Endometrial microvascular endothelial cells (primary cell): Measurements from ENCODE around the gene LHFPL3. TPM values are rescaled to one million over a fixed set of nuclear protein-coding genes. Genes with fewer than 3 reads are reported as not detected.
"Not testable (repeated sequence)": the region's sequence is repeated elsewhere in the genome, so short reads cannot be mapped to it uniquely, and the experiment has no call there.

Experiments
- in situ Hi-C: cut with HindIII; loops from 2 replicates; pipeline ENCODE4 v1.10.0; 2017; ENCODE audit warnings: low sequenced_read_pairs, low pct_unique_long_range_greater_than_20kb; ENCODE audit errors: inconsistent ontology term
- total RNA-seq: library from RNA; depleted of rRNA; stranded (reverse); fragments of >200 nt; gene quantifications from one replicate; pipeline ENCODE4 v1.2.3, GENCODE V29; 2015; ENCODE audit errors: inconsistent ontology term

The LHFPL3 gene
- total RNA-seq: not detected

GRCh38 chr7:104328296-104328969 is at the start of gene LHFPL3:
Gene LHFPL3 (plus strand): TSS chr7:104328603.
- in situ Hi-C loops: no loop called here

DNA sequence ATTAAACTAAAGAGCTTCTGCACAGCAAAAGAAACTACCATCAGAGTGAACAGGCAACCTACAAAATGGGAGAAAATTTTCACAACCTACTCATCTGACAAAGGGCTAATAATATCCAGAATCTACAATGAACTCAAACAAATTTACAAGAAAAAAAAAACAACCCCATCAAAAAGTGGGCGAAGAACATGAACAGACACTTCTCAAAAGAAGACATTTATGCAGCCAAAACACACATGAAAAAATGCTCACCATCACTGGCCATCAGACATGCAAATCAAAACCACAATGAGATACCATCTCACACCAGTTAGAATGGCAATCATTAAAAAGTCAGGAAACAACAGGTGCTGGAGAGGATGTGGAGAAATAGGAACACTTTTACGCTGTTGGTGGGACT is 46.7 kb upstream of the LHFPL3 start:
- in situ Hi-C loops: not testable (repeated sequence)

GRCh38 chr7:104286839-104287238 is 41.6 kb upstream of the LHFPL3 start:
- in situ Hi-C loops: no loop called here

DNA sequence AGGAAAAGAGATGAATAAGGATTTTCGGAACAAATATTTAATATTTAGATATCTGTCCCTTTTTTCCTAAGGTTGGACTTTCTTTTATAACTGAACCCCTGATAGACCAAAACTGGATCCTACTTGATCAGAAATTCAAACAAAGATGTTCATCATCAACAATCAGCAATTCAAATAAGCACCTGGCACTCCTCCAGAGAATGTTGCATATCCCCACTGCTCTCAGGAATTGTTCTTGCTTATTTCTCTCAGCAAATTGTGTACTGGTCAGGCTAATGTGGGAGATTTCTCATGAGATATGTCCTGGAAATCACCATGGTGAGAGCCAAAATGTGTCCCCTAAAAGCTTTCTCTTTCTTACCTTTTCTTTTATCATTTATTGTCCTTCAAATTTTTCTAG is 40.3 kb upstream of the LHFPL3 start:
- in situ Hi-C loops: no loop called here

- in situ Hi-C loops: no loop called here
These were observed 34.1 kb upstream of the LHFPL3 start for GRCh38 chr7:104294291-104294690.

DNA sequence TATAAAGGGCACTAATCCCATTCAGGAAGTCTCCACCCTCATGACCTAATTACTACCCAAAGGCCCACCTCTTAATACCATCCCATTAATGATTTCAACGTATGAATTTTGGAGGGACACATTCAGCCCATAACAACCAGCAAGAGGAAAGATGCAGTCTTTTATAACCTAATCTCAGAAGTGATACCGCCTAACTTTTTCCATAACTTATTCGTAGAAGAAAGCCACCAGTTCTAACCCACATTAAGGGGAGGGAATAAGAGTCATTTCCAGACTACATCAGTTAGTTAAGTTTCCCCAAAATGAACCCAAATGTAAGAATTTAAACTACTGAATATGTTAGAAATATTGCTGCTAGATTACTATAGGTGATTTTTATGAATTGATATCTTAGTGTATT is 32.1 kb upstream of the LHFPL3 start:
- in situ Hi-C loops: no loop called here

DNA sequence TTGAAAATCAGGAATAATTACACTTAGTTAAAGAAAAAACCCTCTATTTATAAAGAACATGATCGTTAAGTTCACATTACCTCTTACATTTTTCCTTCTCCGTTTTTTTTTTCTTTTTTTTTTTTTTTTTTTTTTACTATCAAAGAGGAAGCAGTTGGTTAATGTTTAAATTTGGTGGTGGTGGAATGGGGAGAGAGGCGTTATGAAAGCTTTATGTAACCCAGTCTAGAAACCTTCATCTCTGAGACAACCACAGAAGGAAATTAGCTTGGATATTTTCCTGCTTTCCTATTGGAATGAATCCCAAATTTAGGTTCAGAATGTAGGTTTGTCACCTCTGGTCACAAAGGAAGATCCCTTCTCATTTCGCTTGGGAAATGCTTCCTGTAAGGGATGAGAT is 31.5 kb upstream of the LHFPL3 start:
- in situ Hi-C loops: no loop called here

DNA sequence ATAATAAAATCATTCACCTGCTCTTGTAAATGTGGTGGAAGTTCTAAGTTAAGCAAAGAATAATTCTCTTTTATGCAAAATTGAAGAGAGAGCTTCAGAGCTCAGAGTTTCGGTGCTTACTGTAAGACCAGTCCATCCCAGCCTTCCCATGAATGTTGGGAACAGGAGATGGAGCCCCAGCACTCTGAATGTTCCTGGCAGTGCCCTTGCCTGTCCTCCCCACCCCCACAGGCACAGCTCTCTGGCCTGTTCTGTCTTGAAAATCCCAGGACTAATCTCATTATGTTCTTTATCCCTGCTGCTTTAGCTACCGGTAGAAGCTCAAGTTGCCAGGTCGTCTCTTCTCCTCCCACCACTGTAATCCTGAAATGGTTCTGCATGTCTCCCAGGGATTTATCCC is 29.1 kb upstream of the LHFPL3 start:
- in situ Hi-C loops: no loop called here

- in situ Hi-C loops: no loop called here
These were observed 28.6 kb upstream of the LHFPL3 start for GRCh38 chr7:104299777-104300176.

- in situ Hi-C loops: no loop called here
These were observed 21.6 kb upstream of the LHFPL3 start for GRCh38 chr7:104306793-104307192.

DNA sequence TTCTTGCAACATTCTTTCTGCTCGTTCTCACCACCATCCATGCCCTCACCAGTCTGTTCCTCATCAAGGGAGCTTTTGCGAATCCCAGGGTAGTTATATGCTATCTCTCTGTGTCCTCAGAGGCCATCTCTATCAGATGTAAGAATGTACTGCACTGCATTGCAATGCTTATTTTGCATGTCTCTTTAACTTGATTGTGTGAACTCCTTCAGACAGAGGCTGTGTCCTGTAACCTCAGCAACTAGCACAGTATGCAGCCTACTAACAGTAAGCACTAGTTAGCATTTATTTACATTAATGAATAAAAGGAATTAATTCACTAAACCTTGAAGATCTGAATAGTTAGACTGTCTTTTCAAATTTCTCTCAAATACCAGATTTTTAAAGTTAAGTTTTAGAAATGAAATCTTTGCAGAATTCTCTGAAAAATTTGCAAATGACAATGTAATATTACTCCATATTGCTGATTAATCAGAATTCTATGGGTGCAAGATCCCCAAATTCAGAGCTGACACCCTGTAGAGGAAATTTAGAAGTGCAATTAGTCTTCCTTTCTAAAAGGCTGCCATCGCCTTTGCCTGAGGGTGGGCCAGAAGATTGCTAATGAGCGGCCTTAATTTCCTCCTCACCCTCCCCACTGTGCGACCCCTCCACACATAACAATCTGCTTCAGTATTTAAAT is 10.3 kb upstream of the LHFPL3 start:
- in situ Hi-C loops: no loop called here

GRCh38 chr7:104327534-104327933 is 869 bp upstream of the LHFPL3 start:
- in situ Hi-C loops: no loop called here

DNA sequence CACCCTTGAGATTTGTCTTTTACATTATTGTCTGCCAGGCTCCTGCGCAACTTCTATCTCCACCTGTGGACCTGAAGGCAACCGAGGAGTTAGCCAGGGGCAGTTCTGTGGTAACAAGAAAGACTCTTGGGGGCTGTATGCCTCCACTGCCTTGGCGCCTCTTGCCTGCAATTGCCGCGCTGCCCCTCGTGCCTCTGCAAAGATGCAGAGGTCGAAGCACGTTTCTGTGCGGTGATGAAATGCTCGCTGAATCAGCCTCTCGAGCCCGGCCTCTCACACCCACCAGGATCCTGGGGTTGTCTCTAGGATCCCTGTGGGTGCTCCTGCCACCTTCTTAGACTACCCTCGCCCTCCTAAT is 486 bp upstream of the LHFPL3 start:
- in situ Hi-C loops: no loop called here

GRCh38 chr7:104328970-104329825 is 795 bp downstream of the LHFPL3 start:
- in situ Hi-C loops: no loop called here

GRCh38 chr7:104341546-104341945 is 13.1 kb downstream of the LHFPL3 start:
- in situ Hi-C loops: no loop called here

DNA sequence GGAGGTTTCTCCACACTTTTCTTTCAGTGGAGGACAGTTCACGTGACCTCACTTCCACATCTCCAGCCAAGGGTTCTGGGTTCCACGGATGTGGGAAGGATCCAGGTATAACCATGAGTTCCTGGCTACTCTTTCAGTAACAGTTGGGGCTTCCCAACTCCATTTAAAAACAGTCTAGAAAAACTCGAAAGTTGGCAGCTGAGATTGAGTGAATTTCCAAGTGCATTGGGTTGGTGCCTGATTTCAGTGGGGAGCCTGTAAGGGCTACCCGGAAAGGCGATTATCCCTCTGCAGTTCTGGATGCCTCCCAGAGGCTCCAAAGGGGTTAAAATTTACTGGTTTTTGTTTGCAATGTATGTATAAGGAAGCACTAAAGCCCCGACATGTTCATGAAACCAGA is 24.3 kb downstream of the LHFPL3 start:
- in situ Hi-C loops: no loop called here

DNA sequence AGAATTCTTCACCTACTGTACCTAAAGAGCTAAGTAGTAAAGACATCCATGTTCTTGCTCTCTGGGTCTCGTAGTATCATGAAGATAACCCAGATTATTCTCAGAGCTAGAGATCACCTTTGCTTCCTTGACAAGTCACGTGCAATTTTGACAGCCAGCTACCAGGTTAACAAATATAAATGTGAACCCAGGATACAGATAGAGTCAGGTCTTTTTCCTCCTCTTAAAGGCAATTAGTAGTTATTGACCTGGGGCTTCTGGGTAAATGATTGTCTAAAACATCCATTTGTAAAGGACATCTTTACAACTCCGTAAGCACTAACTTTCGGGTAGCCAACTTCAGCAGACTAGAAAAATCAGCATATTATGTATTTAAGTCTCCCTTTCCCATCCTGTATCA is 28.8 kb downstream of the LHFPL3 start:
- in situ Hi-C loops: no loop called here

GRCh38 chr7:104358446-104359132 is 30.2 kb downstream of the LHFPL3 start:
- in situ Hi-C loops: no loop called here

DNA sequence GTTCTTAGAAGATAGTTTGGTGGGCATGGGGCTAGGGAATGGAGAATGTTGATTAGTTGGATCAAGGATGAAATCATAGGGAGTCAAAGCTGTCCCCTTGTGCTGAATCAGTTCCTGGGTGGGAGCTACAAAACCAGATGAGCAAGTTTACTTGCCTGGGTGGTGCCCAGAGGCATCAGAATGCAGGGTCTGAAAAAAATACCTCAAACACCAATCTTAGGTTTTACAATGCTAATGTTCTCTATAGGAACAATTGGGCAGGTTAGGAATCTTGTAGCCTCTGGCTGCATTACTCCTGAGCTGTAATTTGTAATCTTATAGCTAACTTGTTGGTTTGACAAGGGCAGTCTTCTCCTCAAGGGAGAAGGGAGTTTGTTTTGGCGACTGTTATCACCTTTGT is 34.4 kb downstream of the LHFPL3 start:
- in situ Hi-C loops: no loop called here
